Upper lobe of left lung (tissue), 4 donors: ENCODE results near the gene NMBR.

ENCODE experiments used
- POLR2A ChIP-seq, 4 donors: fragments of 450-650 bp; IDR thresholded peaks; one replicate each; pipeline ENCODE4 v1.5.1; 2016 to 2017; ENCODE audit warnings: antibody characterized with exemption in 4 of 4, mild to moderate bottlenecking in 2 of 4
- TF ChIP-seq, protein P1 (sequence below), 6 experiments: fragments of 450-650 bp in 4 of 6; fragments of 200-600 bp in 2 of 6; sonication (generic) in 2 of 6; IDR thresholded peaks; one replicate each; pipeline ENCODE4 v1.5.1; 2016 to 2019; ENCODE audit warnings: antibody characterized with exemption in 6 of 6

DNA sequence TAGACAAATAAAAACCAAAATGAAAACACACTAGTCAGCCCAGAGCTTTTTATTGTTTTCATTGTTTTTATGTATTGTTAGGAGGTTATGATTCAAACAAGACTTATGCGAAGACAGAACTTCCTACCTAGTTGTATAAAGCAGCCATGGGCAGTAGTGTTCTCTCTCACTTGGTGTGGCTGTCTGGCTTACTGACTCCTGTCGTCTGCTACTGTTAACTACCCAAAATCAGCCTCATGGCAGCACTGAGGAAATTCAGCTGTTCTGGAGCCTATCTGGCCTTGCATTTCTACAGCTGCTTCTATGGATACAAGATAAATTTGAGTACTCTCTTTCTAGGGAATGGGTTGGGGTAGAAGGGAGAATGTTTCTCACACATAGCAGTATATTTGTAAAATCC lies 20.6 kb upstream of the NMBR start:
- TF ChIP-seq POLR2A (IDR thresholded peaks at IDR 0.05), result no peak
- TF ChIP-seq, protein P1, sequence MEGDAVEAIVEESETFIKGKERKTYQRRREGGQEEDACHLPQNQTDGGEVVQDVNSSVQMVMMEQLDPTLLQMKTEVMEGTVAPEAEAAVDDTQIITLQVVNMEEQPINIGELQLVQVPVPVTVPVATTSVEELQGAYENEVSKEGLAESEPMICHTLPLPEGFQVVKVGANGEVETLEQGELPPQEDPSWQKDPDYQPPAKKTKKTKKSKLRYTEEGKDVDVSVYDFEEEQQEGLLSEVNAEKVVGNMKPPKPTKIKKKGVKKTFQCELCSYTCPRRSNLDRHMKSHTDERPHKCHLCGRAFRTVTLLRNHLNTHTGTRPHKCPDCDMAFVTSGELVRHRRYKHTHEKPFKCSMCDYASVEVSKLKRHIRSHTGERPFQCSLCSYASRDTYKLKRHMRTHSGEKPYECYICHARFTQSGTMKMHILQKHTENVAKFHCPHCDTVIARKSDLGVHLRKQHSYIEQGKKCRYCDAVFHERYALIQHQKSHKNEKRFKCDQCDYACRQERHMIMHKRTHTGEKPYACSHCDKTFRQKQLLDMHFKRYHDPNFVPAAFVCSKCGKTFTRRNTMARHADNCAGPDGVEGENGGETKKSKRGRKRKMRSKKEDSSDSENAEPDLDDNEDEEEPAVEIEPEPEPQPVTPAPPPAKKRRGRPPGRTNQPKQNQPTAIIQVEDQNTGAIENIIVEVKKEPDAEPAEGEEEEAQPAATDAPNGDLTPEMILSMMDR (IDR thresholded peaks at IDR 0.05), result no peak
